Measurements from ENCODE around the gene STXBP5L.

GRCh38 chr3:120894316-120895057, 13.5 kb upstream of the STXBP5L start:
- TF ChIP-seq, protein P1, sequence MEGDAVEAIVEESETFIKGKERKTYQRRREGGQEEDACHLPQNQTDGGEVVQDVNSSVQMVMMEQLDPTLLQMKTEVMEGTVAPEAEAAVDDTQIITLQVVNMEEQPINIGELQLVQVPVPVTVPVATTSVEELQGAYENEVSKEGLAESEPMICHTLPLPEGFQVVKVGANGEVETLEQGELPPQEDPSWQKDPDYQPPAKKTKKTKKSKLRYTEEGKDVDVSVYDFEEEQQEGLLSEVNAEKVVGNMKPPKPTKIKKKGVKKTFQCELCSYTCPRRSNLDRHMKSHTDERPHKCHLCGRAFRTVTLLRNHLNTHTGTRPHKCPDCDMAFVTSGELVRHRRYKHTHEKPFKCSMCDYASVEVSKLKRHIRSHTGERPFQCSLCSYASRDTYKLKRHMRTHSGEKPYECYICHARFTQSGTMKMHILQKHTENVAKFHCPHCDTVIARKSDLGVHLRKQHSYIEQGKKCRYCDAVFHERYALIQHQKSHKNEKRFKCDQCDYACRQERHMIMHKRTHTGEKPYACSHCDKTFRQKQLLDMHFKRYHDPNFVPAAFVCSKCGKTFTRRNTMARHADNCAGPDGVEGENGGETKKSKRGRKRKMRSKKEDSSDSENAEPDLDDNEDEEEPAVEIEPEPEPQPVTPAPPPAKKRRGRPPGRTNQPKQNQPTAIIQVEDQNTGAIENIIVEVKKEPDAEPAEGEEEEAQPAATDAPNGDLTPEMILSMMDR (IDR thresholded peaks at IDR 0.05; ENCODE audit: low read depth, low read length), result no peak
- TF ChIP-seq EZH2phosphoT487 (IDR thresholded peaks at IDR 0.05; ENCODE audit: low read depth), result no peak

Measured in OCI-LY3 (cell line).